Lower leg skin (tissue), 4 donors: ENCODE results near the gene VWA2. TPM values are rescaled to one million over a fixed set of nuclear protein-coding genes. Genes with fewer than 3 reads are reported as not detected.

Source experiments
- DNase-seq, 2 donors: peaks; one replicate each; pipeline ENCODE4 v3.0.0-alpha.2; 2019; ENCODE audit warnings: low spot score in 2 of 2
- H3K4me3 ChIP-seq: fragments of 200-600 bp; sonication (generic); 2 replicates; pipeline ENCODE4 v1.5.1; 2017; ENCODE audit warnings: mild to moderate bottlenecking, low read depth; ENCODE audit not compliant: poor library complexity, severe bottlenecking
- CTCF ChIP-seq, 3 donors: fragments of 450-650 bp; IDR thresholded peaks; one replicate each; pipeline ENCODE4 v1.5.1; 2016; ENCODE audit warnings: antibody characterized with exemption in 3 of 3, mild to moderate bottlenecking in 3 of 3, moderate library complexity in 2 of 3
- POLR2A ChIP-seq, 2 donors: fragments of 450-650 bp; IDR thresholded peaks; one replicate each; pipeline ENCODE4 v1.6.1; 2016 to 2017; ENCODE audit warnings: antibody characterized with exemption in 2 of 2, mild to moderate bottlenecking in 1 of 2, moderate library complexity in 1 of 2
- WGBS, 2 donors: methylation state at CpG; one replicate each; pipeline ENCODE4 v1.1.5; 2018; 5-methylcytosine and 5-hydroxymethylcytosine counted together
- intact Hi-C: fragments of 100-400 bp; cut with DNase I; formaldehyde crosslinking; loops from one replicate; pipeline ENCODE4 v1.15.0; 2023; ENCODE audit warnings: low total_unique reads
- total RNA-seq, 4 donors: library from RNA; depleted of rRNA; stranded (reverse); fragments of >200 nt; gene quantifications; one replicate each; pipeline ENCODE4 v1.1.0, GENCODE V29; 2016

VWA2 gene
- total RNA-seq, 4 donors from 2014 or later: 14.2 to 21.7 (median 20.6) TPM

- no peak for DNase-seq
- no peak overlapping the region for H3K4me3 ChIP-seq
- intact Hi-C loops: no loop called here
- no peak for TF ChIP-seq POLR2A (IDR thresholded peaks at IDR 0.05)
- 98 to 99% methylated on average over 7 to 11 of the region's 14 CpGs for WGBS, 2 donors
Observed at GRCh38 chr10:114297136-114297705, 58.2 kb downstream of the VWA2 start.

GRCh38 chr10:114300036-114300645 is 61.1 kb downstream of the VWA2 start:
- no peak for DNase-seq
- intact Hi-C loops: loop anchor here (10.0 kb wide), 1 partner anchor 165 kb away; no protein-coding TSS in a partner anchor
- WGBS, 2 donors: 94% methylated on average over 15 to 16 of the region's 16 CpGs
- no peak overlapping the region for H3K4me3 ChIP-seq
- no peak for TF ChIP-seq POLR2A (IDR thresholded peaks at IDR 0.05)
- no peak for TF ChIP-seq CTCF (IDR thresholded peaks at IDR 0.05)

GRCh38 chr10:114301177-114301576 is 62.1 kb downstream of the VWA2 start:
- intact Hi-C loops: loop anchor here (10.0 kb wide), 1 partner anchor 164 kb away; no protein-coding TSS in a partner anchor
- no peak for DNase-seq
- TF ChIP-seq POLR2A (IDR thresholded peaks at IDR 0.05) (no peak), CTCF (IDR thresholded peaks at IDR 0.05) (no peak)
- 90 to 93% methylated on average over 8 to 9 of the region's 9 CpGs for WGBS, 2 donors
- no peak overlapping the region for H3K4me3 ChIP-seq

- H3K4me3 ChIP-seq: no peak overlapping the region
- no peak for TF ChIP-seq POLR2A (IDR thresholded peaks at IDR 0.05)
- no peak for TF ChIP-seq CTCF (IDR thresholded peaks at IDR 0.05)
- 40 to 59% methylated on average over 13 of the region's 14 CpGs for WGBS, 2 donors
- intact Hi-C loops: loop anchor here (10.0 kb wide), 1 partner anchor 163 kb away; no protein-coding TSS in a partner anchor
- no peak for DNase-seq
Observed at GRCh38 chr10:114301951-114302710, 63.1 kb downstream of the VWA2 start.

GRCh38 chr10:114303556-114303955 is 64.5 kb downstream of the VWA2 start:
- DNase-seq: no peak
- intact Hi-C loops: loop anchor here (10.0 kb wide), 1 partner anchor 161 kb away; no protein-coding TSS in a partner anchor

More at GRCh38 chr10:114303556-114303955, 64.5 kb downstream of the VWA2 start:
- H3K4me3 ChIP-seq: no peak overlapping the region
- TF ChIP-seq CTCF (IDR thresholded peaks at IDR 0.05) (no peak), POLR2A (IDR thresholded peaks at IDR 0.05) (no peak)
- WGBS, 2 donors: 72 to 80% methylated on average over 10 of the region's 10 CpGs
